ENCODE measurements around the gene C3orf20. TPM values are rescaled to one million over a fixed set of nuclear protein-coding genes. Genes with fewer than 3 reads are reported as not detected.

Gene C3orf20
- total RNA-seq, 4 donors from 2014 or later: not detected

DNA sequence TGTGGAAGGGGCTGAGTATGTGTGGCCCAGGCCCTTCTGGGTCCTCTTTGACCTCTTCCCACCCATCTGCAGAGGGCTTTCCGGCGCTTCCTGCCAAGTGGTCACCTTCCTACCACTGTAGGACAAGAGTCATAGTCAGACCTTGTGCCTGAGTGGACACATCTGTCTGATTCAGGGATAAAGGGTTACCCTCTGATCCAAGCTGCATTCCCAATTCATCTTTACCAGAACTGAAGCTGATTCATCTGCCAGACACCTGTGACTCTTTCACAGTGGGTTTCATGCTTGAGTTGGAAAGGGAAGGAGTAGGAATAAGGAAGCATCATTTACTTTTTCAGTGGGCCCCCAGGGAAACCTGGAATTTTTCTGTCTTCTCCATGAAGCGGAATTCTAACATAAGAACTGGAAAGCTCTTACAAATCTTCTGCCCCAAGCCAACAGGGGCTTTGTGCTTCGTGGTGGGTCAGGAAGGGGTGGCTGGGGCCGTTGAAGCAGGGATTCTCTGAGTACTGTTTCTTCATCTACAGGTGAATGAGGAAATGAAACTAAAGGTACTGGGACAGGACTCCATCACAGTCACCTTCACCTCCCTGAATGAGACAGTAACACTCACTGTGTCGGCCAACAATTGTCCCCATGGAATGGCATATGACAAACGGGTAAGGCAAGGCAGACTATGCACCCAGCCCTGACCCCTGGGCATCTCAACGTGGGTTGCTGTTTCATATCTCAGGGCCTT is 46.4 kb downstream of the C3orf20 start:
- TF ChIP-seq CTCF (IDR thresholded peaks at IDR 0.05): no peak
- no peak for TF ChIP-seq POLR2A (IDR thresholded peaks at IDR 0.05)
- no peak for DNase-seq (ENCODE audit: low spot score in 2 of 2)
- no peak overlapping the region for H3K4me3 ChIP-seq (ENCODE audit: low read depth, poor library complexity, severe bottlenecking)
- 83 to 85% methylated on average over 8 of the region's 8 CpGs for WGBS, 2 donors
- intact Hi-C loops (cut with DNase I; ENCODE audit: low total_unique reads): no loop called here

DNA sequence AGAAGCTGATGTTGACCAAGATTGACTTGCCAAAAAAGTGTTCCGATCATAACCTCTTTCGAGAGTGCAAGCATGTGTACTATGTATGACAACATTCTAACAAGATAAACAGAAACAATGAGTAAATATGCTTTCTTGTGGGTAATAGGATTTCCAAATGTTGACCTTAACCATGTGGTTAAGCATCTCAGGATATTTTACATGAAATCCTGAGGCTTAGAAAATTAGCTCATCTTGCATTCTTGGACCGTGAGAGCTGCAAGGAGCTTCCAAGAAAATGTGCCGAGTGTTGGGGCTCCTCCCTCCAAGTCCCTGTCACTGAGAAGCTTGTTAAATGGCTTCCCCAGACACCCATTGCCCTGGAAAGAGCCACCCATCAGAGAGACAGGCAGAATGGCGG is 50.1 kb downstream of the C3orf20 start:
- DNase-seq (ENCODE audit: low spot score in 2 of 2): peak in 1 of 2 donors; percentile 47
- H3K4me3 ChIP-seq (ENCODE audit: low read depth, poor library complexity, severe bottlenecking): no peak overlapping the region
- 46 to 58% methylated on average over 5 of the region's 5 CpGs for WGBS, 2 donors
- TF ChIP-seq CTCF (IDR thresholded peaks at IDR 0.05): no peak
- no peak for TF ChIP-seq POLR2A (IDR thresholded peaks at IDR 0.05)
- intact Hi-C loops (cut with DNase I; ENCODE audit: low total_unique reads): no loop called here

DNA sequence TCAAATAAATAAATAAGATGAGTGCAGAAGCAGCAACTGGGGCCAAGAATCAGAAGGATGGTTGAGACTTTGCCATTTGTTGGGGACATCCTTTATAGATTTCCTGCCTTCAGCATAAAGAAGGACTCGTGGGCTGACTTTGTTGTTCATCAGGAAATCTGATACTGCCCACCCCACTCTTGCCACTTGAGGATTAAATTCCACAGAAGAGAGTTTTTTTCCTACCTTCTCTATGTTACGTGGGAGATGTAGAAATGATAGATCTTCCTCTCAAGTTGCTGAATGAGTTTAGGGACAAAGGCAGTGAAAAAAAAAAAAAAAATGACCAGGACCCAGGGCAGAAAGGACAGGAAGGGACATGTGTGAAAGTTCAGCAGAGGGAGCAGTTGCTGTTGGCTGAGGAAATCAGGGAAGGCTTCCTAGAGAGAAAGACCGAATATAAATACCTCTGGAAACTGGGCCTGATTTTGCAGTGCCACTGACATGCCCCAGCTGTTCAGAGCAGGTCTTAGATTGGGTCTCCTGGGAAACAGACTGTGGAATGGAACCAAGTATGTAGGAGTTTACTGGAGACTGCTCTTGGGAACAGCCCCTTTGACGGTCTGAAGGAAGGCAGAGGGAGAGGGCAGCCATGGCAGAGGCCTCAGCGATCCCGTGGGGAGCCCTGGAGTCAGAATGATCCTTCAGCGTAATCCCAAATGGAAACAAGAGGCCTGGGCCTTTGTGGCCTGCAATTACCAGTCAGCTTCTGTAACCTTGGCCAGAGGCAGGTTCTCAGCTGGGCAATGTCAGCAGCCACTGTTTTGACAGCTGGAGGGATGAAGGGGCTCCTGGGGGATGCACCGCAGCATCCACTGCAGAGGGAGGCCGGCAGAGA is 50.9 kb downstream of the C3orf20 start:
- TF ChIP-seq CTCF (IDR thresholded peaks at IDR 0.05) (no peak), POLR2A (IDR thresholded peaks at IDR 0.05) (no peak)
- intact Hi-C loops (cut with DNase I; ENCODE audit: low total_unique reads): no loop called here
- no peak overlapping the region for H3K4me3 ChIP-seq (ENCODE audit: low read depth, poor library complexity, severe bottlenecking)
- WGBS, 2 donors: 54 to 58% methylated on average over 9 of the region's 9 CpGs
- DNase-seq (ENCODE audit: low spot score in 2 of 2): no peak

- intact Hi-C loops (cut with DNase I; ENCODE audit: low total_unique reads): no loop called here
- TF ChIP-seq POLR2A (IDR thresholded peaks at IDR 0.05): no peak
- TF ChIP-seq CTCF (IDR thresholded peaks at IDR 0.05): no peak
- DNase-seq (ENCODE audit: low spot score in 2 of 2): no peak
- no peak overlapping the region for H3K4me3 ChIP-seq (ENCODE audit: low read depth, poor library complexity, severe bottlenecking)
- 76 to 78% methylated on average over 6 of the region's 6 CpGs for WGBS, 2 donors
Observed at GRCh38 chr3:14726441-14726780, 51.5 kb downstream of the C3orf20 start.

- no peak for DNase-seq (ENCODE audit: low spot score in 2 of 2)
- WGBS, 2 donors: 97% methylated on average over 5 of the region's 5 CpGs
- H3K4me3 ChIP-seq (ENCODE audit: low read depth, poor library complexity, severe bottlenecking): no peak overlapping the region
- intact Hi-C loops (cut with DNase I; ENCODE audit: low total_unique reads): no loop called here
- TF ChIP-seq POLR2A (IDR thresholded peaks at IDR 0.05) (no peak), CTCF (IDR thresholded peaks at IDR 0.05) (no peak)
Observed at GRCh38 chr3:14728113-14728512, 53.2 kb downstream of the C3orf20 start.
